HG02588 (cell line): ENCODE results near the gene GINS3.
A peak's percentile ranks its signal among the peaks of the same experiment; 100 is the strongest.
"Not testable (repeated sequence)": the region's sequence is repeated elsewhere in the genome, so short reads cannot be mapped to it uniquely, and the experiment has no call there.

ENCODE experiments used
- ATAC-seq: cut with Tn5 transposase; IDR thresholded peaks from one replicate; pipeline ENCODE4 v1.9.1; 2021; ENCODE audit warnings: mild to moderate bottlenecking, moderate library complexity; ENCODE audit not compliant: unreplicated experiment

GINS3 gene

GRCh38 chr16:58385218-58385773 lies 7.0 kb upstream of the GINS3 start:
- no peak for ATAC-seq

- ATAC-seq: no peak
Observed at GRCh38 chr16:58389724-58390123, 2.5 kb upstream of the GINS3 start.

GRCh38 chr16:58393138-58393504 lies 850 bp downstream of the GINS3 start:
- ATAC-seq: peak; percentile 23

- ATAC-seq: not testable (repeated sequence)
Observed at GRCh38 chr16:58396897-58397296, 4.6 kb downstream of the GINS3 start.

- no peak for ATAC-seq
Observed at GRCh38 chr16:58399718-58400633, 7.7 kb downstream of the GINS3 start.

- ATAC-seq: not testable (repeated sequence)
Observed at GRCh38 chr16:58401305-58401704, 9.0 kb downstream of the GINS3 start.

- ATAC-seq: no peak
Observed at GRCh38 chr16:58402796-58403195, 10.5 kb downstream of the GINS3 start.

- no peak for ATAC-seq
Observed at GRCh38 chr16:58409316-58409973, 17.2 kb downstream of the GINS3 start.

- ATAC-seq: no peak
Observed at GRCh38 chr16:58411336-58411735, 19.1 kb downstream of the GINS3 start.

- no peak for ATAC-seq
Observed at GRCh38 chr16:58411736-58412614, 19.7 kb downstream of the GINS3 start.

- not testable (repeated sequence) for ATAC-seq
Observed at GRCh38 chr16:58412615-58412970, 20.3 kb downstream of the GINS3 start.

GRCh38 chr16:58413359-58413758 lies 21.1 kb downstream of the GINS3 start:
- ATAC-seq: no peak

- ATAC-seq: no peak
Observed at GRCh38 chr16:58415003-58415402, 22.7 kb downstream of the GINS3 start.

- not testable (repeated sequence) for ATAC-seq
Observed at GRCh38 chr16:58415961-58416360, 23.7 kb downstream of the GINS3 start.

- no peak for ATAC-seq
Observed at GRCh38 chr16:58417035-58417434, 24.8 kb downstream of the GINS3 start.

- no peak for ATAC-seq
Observed at GRCh38 chr16:58417600-58417999, 25.3 kb downstream of the GINS3 start.

GRCh38 chr16:58418026-58418425 lies 25.8 kb downstream of the GINS3 start:
- ATAC-seq: no peak

GRCh38 chr16:58418601-58419000 lies 26.3 kb downstream of the GINS3 start:
- ATAC-seq: no peak

GRCh38 chr16:58419241-58419990 lies 27.1 kb downstream of the GINS3 start:
- no peak for ATAC-seq

- ATAC-seq: no peak
Observed at GRCh38 chr16:58421059-58421458, 28.8 kb downstream of the GINS3 start.
